Panc1 (cell line): ENCODE measurements around the gene CHMP4A. TPM values are rescaled to one million over a fixed set of nuclear protein-coding genes. Genes with fewer than 3 reads are reported as not detected.

ENCODE experiments used
- ATAC-seq: fragments of 200-7000 bp; cut with Tn5 transposase; 2 replicates; pipeline ENCODE4 v1.9.1; 2020; ENCODE audit warnings: mild to moderate bottlenecking, moderate library complexity
- BruUV-seq: library from RNA; stranded (reverse); fragments of 400-500 nt; replicated peaks from 2 replicates; lab custom pipeline; 2021; lab: Mats Ljungman, UMichigan
- CTCF ChIA-PET: fragments of 300-600 bp; sonication (Branson Sonifier 250); formaldehyde crosslinking; loops from one replicate; lab custom pipeline; 2022; ENCODE audit warnings: antibody characterized with exemption; lab: Charles Lee
- POLR2A ChIA-PET: fragments of 300-600 bp; sonication (Branson Sonifier 250); formaldehyde crosslinking; loops from one replicate; lab custom pipeline; 2022; ENCODE audit warnings: antibody characterized with exemption; lab: Charles Lee
- DNase-seq: peaks from one replicate; pipeline ENCODE4 v3.0.0-alpha.2; 2010; ENCODE audit warnings: low read depth, low spot score
- H3K27ac ChIP-seq: 2 replicates; pipeline ENCODE4 v1.5.1; 2011; ENCODE audit warnings: mild to moderate bottlenecking, low read length, inconsistent platforms
- H3K27me3 ChIP-seq: fragments of 200-500 bp; sonication (Bioruptor generic); 2 replicates; pipeline ENCODE4 v1.6.0; 2014; ENCODE audit warnings: low read length, inconsistent platforms; ENCODE audit not compliant: control insufficient read depth, insufficient read depth
- H3K36me3 ChIP-seq: fragments of 200-500 bp; sonication (Bioruptor generic); 2 replicates; pipeline ENCODE4 v1.5.1; 2014; ENCODE audit warnings: inconsistent platforms, mild to moderate bottlenecking, low read length, moderate library complexity; ENCODE audit not compliant: control insufficient read depth, insufficient read depth
- H3K4me1 ChIP-seq: 2 replicates; pipeline ENCODE4 v1.5.1; 2011; ENCODE audit warnings: inconsistent platforms, mild to moderate bottlenecking, low read length, moderate library complexity; ENCODE audit not compliant: control insufficient read depth, insufficient read depth
- H3K4me3 ChIP-seq, 2 experiments: 2 replicates each; pipeline ENCODE4 v1.5.1; 2011 to 2012; ENCODE audit warnings: low read depth in 2 of 2, low read length in 2 of 2, mild to moderate bottlenecking in 2 of 2, inconsistent platforms in 1 of 2, moderate library complexity in 1 of 2
- H3K9me3 ChIP-seq: fragments of 200-500 bp; sonication (Bioruptor generic); 2 replicates; pipeline ENCODE4 v1.5.1; 2014; ENCODE audit warnings: low read depth, mild to moderate bottlenecking, inconsistent platforms, low read length, moderate library complexity; ENCODE audit not compliant: control insufficient read depth, insufficient read depth
- CTCF ChIP-seq: fragments of 450-650 bp; IDR thresholded peaks from 2 replicates; pipeline ENCODE4 v1.5.1; 2017; ENCODE audit warnings: mild to moderate bottlenecking
- POLR2AphosphoS5 ChIP-seq: IDR thresholded peaks from 2 replicates; pipeline ENCODE4 v1.6.1; 2012; ENCODE audit warnings: mild to moderate bottlenecking, low read depth, low read length, moderate library complexity
- REST ChIP-seq, 2 experiments: IDR thresholded peaks; 2 replicates each; pipeline ENCODE4 v1.6.1; 2011 to 2012; ENCODE audit warnings: low read depth in 2 of 2, control low read depth in 1 of 2, low read length in 1 of 2, mild to moderate bottlenecking in 1 of 2, moderate library complexity in 1 of 2; ENCODE audit not compliant: insufficient read depth in 1 of 2
- SIN3A ChIP-seq: IDR thresholded peaks from 2 replicates; pipeline ENCODE4 v1.6.1; 2012; ENCODE audit warnings: low read depth, mild to moderate bottlenecking, low read length, moderate library complexity, borderline replicate concordance; ENCODE audit not compliant: insufficient read depth
- TCF7L2 ChIP-seq: IDR thresholded peaks from 2 replicates; pipeline ENCODE4 v1.6.1; 2011; ENCODE audit warnings: mild to moderate bottlenecking, low read depth, low read length, inconsistent platforms
- in situ Hi-C: cut with HindIII; loops from 2 replicates; pipeline ENCODE4 v1.10.0; 2016; ENCODE audit warnings: low sequenced_read_pairs, low pct_unique_long_range_greater_than_20kb
- intact Hi-C: fragments of 100-400 bp; cut with micrococcal nuclease; formaldehyde crosslinking; loops from one replicate; pipeline ENCODE4 v1.10.0; 2022; ENCODE audit not compliant: unreplicated experiment
- total RNA-seq: library from RNA; stranded (reverse); gene quantifications from one replicate; pipeline ENCODE4 v1.2.1, GENCODE V29; 2021; ENCODE audit not compliant: unreplicated experiment

CHMP4A gene
- total RNA-seq, 1 experiment from 2014 or later: 42.4 TPM

GRCh38 chr14:24186831-24187538, 26.3 kb downstream of the CHMP4A start:
- in situ Hi-C loops: no loop called here
- Histone ChIP-seq H3K4me1 (0 out of 2 replicates have a peak, but pooled peaks cover 10% of the 10 kb centered on the region), H3K4me3 (peak overlapping the region; percentile 81 to 82), H3K36me3 (0 out of 2 replicates have a peak, but pooled peaks cover 2% of the 10 kb centered on the region), H3K27me3 (no peaks in the 10 kb centered on the region), H3K9me3 (no peaks in the 10 kb centered on the region), H3K27ac (peak overlapping the region; percentile 83)
- BruUV-seq: no TSS peak
- DNase-seq (no peak), ATAC-seq (no peak)
- ChIA-PET CTCF (no interaction called here), POLR2A (interaction anchor here (0.6 kb wide), 1 partner anchor 133 kb away, joined by 3 read pairs; no protein-coding TSS in a partner anchor)
- no peak for TF ChIP-seq SIN3A
- no peak for TF ChIP-seq REST (IDR thresholded peaks at IDR 0.05; ENCODE audit: insufficient read depth in 1 of 2, low read depth in 2 of 2, low read length in 1 of 2)
- no peak for TF ChIP-seq TCF7L2
- no peak for TF ChIP-seq CTCF
- no peak for TF ChIP-seq POLR2AphosphoS5
- intact Hi-C loops: no loop called here

- no peaks in the 10 kb centered on the region for H3K9me3 ChIP-seq
- 0 out of 2 replicates have a peak, but pooled peaks cover 2% of the 10 kb centered on the region for H3K36me3 ChIP-seq
- BruUV-seq: no TSS peak
- 0 out of 2 replicates have a peak, but pooled peaks cover 10% of the 10 kb centered on the region for H3K4me1 ChIP-seq
- in situ Hi-C loops (no loop called here), intact Hi-C loops (no loop called here)
- ATAC-seq: no peak
- H3K27ac ChIP-seq: no peak overlapping the region
- H3K27me3 ChIP-seq: no peaks in the 10 kb centered on the region
- TF ChIP-seq REST (IDR thresholded peaks at IDR 0.05; ENCODE audit: insufficient read depth in 1 of 2, low read depth in 2 of 2, low read length in 1 of 2) (no peak), SIN3A (no peak), POLR2AphosphoS5 (no peak)
- ChIA-PET POLR2A (no interaction called here), CTCF (no interaction called here)
- no peak for DNase-seq
- H3K4me3 ChIP-seq: no peak overlapping the region
Observed at GRCh38 chr14:24185741-24186140, 27.5 kb downstream of the CHMP4A start.
